Natural killer cell (primary cell): ENCODE measurements around the gene FHIP1B. TPM values are rescaled to one million over a fixed set of nuclear protein-coding genes. Genes with fewer than 3 reads are reported as not detected.
A peak's percentile ranks its signal among the peaks of the same experiment; 100 is the strongest.

Experiments used
- ATAC-seq, 3 donors: fragments of 150-1000 bp in 2 of 3; fragments of 200-7000 bp in 1 of 3; cut with Tn5 transposase; 1 replicate in 1 of 3; 2 replicates in 2 of 3; pipeline ENCODE4 v1.10.0; 2021; ENCODE audit warnings: mild to moderate bottlenecking in 2 of 3, moderate library complexity in 2 of 3
- DNase-seq, 2 donors: peaks; one replicate each; pipeline versions ENCODE4 v3.0.0 to v3.0.0-alpha.2; 2013 to 2021; ENCODE audit warnings: mixed read lengths in 1 of 2
- H3K27ac ChIP-seq: one replicate; pipeline ENCODE4 v1.5.1; 2013; ENCODE audit warnings: mild to moderate bottlenecking, low read length
- H3K27me3 ChIP-seq: one replicate; pipeline ENCODE4 v1.6.1; 2013; ENCODE audit warnings: low read length; ENCODE audit not compliant: control insufficient read depth, insufficient read depth
- H3K36me3 ChIP-seq: one replicate; pipeline ENCODE4 v1.6.1; 2013; ENCODE audit warnings: low read length; ENCODE audit not compliant: control insufficient read depth, insufficient read depth
- H3K4me1 ChIP-seq: one replicate; pipeline ENCODE4 v1.6.1; 2013; ENCODE audit warnings: low read length; ENCODE audit not compliant: control insufficient read depth, insufficient read depth
- H3K4me3 ChIP-seq: one replicate; pipeline ENCODE4 v1.5.1; 2013; ENCODE audit warnings: low read length
- H3K9me3 ChIP-seq: one replicate; pipeline ENCODE4 v1.6.1; 2013; ENCODE audit warnings: low read length; ENCODE audit not compliant: control insufficient read depth, insufficient read depth
- H3K27ac Mint-ChIP-seq, 2 donors: one replicate each; pipeline ENCODE4 v1.8.0; 2022; ENCODE audit warnings: mild to moderate bottlenecking in 2 of 2, mixed read lengths in 2 of 2, moderate library complexity in 1 of 2
- H3K27me3 Mint-ChIP-seq, 2 donors: one replicate each; pipeline ENCODE4 v1.8.0; 2022; ENCODE audit warnings: low read depth in 2 of 2, mixed read lengths in 2 of 2
- H3K36me3 Mint-ChIP-seq: one replicate; pipeline ENCODE4 v1.8.0; 2022; ENCODE audit warnings: mixed read lengths
- H3K4me1 Mint-ChIP-seq, 2 donors: one replicate each; pipeline ENCODE4 v1.8.0; 2022; ENCODE audit warnings: mixed read lengths in 2 of 2
- H3K4me3 Mint-ChIP-seq: one replicate; pipeline ENCODE4 v1.8.0; 2022; ENCODE audit warnings: mild to moderate bottlenecking, moderate library complexity, mixed read lengths
- H3K9me3 Mint-ChIP-seq, 2 donors: one replicate each; pipeline ENCODE4 v1.8.0; 2022; ENCODE audit warnings: mixed read lengths in 2 of 2
- WGBS: methylation state at CpG from one replicate; pipeline ENCODE4 v1.1.7; 2013; ENCODE audit warnings: missing lambda C conversion rate; ENCODE audit not compliant: insufficient coverage; 5-methylcytosine and 5-hydroxymethylcytosine counted together
- intact Hi-C: fragments of 100-400 bp; cut with micrococcal nuclease; formaldehyde crosslinking; loops from one replicate; pipeline ENCODE4 v1.14.2; 2022
- total RNA-seq, 4 donors: library from RNA; stranded (reverse); fragments of 120-200 nt in 1 of 4; gene quantifications; one replicate each; pipeline versions ENCODE4 v1.2.3 to v1.2.4, GENCODE V29; 2013 to 2022
- TF ChIP-seq, protein P1 (sequence below): fragments of 200-600 bp; IDR thresholded peaks from one replicate; pipeline ENCODE4 v1.8.0; 2022; ENCODE audit warnings: antibody characterized with exemption

FHIP1B gene
- total RNA-seq, 3 donors from 2014 or later (not counting 1 experiment from before 2014, with no cell fraction given) = 50.6 to 76.9 (median 58.4) TPM

DNA sequence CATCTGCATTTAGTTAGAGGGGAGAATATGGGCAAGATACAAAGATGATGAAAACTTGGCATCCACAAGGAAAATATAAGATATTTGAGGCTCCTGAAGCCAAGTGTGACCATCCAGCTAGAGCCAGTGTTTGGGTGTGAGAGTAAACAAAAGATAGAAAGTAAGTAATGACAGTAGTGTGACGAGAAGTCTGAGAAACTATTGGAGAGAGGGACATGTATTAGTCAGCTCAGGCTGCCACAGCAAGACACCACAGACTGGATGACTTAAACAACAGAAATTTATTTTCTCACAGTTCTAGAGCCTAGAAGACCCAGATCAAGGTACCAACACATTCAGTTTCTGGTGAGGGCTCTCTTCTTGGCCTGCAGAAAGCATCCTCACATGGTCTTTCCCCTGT is 18.8 kb upstream of the FHIP1B start:
- Histone ChIP-seq H3K9me3 (no peaks in the 10 kb centered on the region), H3K4me3 (no peak overlapping the region), H3K36me3 (no peaks in the 10 kb centered on the region), H3K27me3 (peaks cover 5% of the 10 kb centered on the region), H3K4me1 (no peaks in the 10 kb centered on the region), H3K27ac (no peak overlapping the region)
- Mint-ChIP-seq H3K9me3 (no peaks in the 10 kb centered on the region), H3K27ac (no peak overlapping the region), H3K4me1 (no peaks in the 10 kb centered on the region), H3K4me3 (no peak overlapping the region), H3K27me3 (peaks cover 0 to under 1% of the 10 kb centered on the region in 2 donors), H3K36me3 (no peaks in the 10 kb centered on the region)
- DNase-seq (no peak), ATAC-seq (no peak)
- TF ChIP-seq, protein P1, sequence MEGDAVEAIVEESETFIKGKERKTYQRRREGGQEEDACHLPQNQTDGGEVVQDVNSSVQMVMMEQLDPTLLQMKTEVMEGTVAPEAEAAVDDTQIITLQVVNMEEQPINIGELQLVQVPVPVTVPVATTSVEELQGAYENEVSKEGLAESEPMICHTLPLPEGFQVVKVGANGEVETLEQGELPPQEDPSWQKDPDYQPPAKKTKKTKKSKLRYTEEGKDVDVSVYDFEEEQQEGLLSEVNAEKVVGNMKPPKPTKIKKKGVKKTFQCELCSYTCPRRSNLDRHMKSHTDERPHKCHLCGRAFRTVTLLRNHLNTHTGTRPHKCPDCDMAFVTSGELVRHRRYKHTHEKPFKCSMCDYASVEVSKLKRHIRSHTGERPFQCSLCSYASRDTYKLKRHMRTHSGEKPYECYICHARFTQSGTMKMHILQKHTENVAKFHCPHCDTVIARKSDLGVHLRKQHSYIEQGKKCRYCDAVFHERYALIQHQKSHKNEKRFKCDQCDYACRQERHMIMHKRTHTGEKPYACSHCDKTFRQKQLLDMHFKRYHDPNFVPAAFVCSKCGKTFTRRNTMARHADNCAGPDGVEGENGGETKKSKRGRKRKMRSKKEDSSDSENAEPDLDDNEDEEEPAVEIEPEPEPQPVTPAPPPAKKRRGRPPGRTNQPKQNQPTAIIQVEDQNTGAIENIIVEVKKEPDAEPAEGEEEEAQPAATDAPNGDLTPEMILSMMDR = no peak
- WGBS = 70% methylated on average over 1 of the region's 1 CpG
- intact Hi-C loops = no loop called here

DNA sequence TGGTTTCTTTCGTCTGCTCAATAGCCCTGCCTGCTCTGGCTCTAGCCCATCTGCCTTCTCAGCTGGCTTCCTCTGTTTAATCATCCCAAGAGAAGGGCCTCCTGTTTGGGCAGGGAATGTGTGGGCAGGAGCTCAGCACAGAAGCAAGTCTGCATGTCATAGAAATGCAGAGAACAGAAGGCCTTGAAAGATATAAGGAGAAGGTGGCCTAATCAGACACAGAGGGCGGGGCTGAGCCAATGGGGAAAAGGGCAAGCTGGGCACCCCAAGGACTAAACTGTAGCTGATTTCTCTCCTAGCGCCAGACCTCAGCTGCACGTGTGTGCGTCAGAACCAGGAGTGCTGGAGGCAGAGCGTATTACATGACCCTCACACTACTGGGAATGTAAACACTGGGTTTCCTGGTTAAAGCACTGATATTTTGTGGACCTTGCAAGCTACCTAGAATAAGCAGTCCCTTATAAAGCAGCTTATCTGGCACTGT is 17.6 kb upstream of the FHIP1B start:
- WGBS = 94% methylated on average over 6 of the region's 6 CpGs
- no peaks in the 10 kb centered on the region for H3K4me1 Mint-ChIP-seq
- TF ChIP-seq, protein P1 = no peak
- peaks cover 5% of the 10 kb centered on the region for H3K27me3 ChIP-seq
- H3K36me3 Mint-ChIP-seq = no peaks in the 10 kb centered on the region
- no peaks in the 10 kb centered on the region for H3K9me3 Mint-ChIP-seq
- intact Hi-C loops = no loop called here
- H3K36me3 ChIP-seq = no peaks in the 10 kb centered on the region
- no peak overlapping the region for H3K27ac Mint-ChIP-seq
- no peak overlapping the region for H3K4me3 Mint-ChIP-seq
- ATAC-seq = no peak
- H3K9me3 ChIP-seq = no peaks in the 10 kb centered on the region
- no peaks in the 10 kb centered on the region for H3K27me3 Mint-ChIP-seq
- DNase-seq = no peak
- H3K4me1 ChIP-seq = no peaks in the 10 kb centered on the region
- no peak overlapping the region for H3K4me3 ChIP-seq
- no peak overlapping the region for H3K27ac ChIP-seq

DNA sequence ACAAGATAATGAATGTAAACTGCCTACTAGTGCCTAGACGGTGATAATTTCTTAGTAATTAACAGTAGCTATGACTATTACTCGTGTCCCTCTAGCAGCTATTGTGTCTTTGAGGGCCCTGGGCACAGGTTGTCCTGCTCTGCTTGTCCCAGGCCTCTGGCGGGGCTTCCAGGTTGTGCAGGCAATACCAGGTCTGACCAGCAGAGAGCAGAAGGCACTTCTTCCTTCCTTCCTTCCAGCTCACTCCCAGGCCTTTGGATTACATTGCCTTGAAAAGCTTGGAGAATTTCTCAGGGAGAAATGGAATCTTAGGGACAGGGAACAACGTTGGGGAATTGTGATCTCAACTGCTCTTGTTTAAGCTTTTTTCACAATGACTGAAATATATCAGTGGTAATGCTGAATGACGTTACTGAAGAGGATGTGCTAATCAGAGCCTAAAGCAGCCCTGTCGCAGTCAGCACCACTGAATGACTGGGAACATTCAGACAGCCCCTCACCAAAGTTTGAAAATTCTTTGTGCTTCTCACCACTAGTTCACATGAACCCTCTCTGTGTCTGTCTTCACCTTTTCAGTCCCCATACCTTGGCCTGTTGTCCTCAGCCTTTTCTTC is 16.8 kb upstream of the FHIP1B start:
- ATAC-seq = peak; percentile 64 to 75 (median 72)
- 71% methylated on average over 6 of the region's 6 CpGs for WGBS
- Mint-ChIP-seq H3K36me3 (no peaks in the 10 kb centered on the region), H3K4me3 (no peak overlapping the region), H3K9me3 (no peaks in the 10 kb centered on the region), H3K27ac (no peak overlapping the region), H3K27me3 (no peaks in the 10 kb centered on the region), H3K4me1 (no peaks in the 10 kb centered on the region)
- Histone ChIP-seq H3K4me1 (no peaks in the 10 kb centered on the region), H3K27ac (no peak overlapping the region), H3K9me3 (no peaks in the 10 kb centered on the region), H3K27me3 (peaks cover 2% of the 10 kb centered on the region), H3K4me3 (no peak overlapping the region), H3K36me3 (no peaks in the 10 kb centered on the region)
- peak in 1 of 2 donors; percentile 65 for DNase-seq
- intact Hi-C loops = no loop called here
- TF ChIP-seq, protein P1 = peak; percentile 48
